HepG2 (cell line): Measurements from ENCODE around the gene CRIM1. TPM values are rescaled to one million over a fixed set of nuclear protein-coding genes. Genes with fewer than 3 reads are reported as not detected.

ENCODE experiments used
- ATAC-seq: fragments of 200-7000 bp; cut with Tn5 transposase; 3 replicates; pipeline ENCODE4 v1.9.1; 2020; ENCODE audit warnings: mild to moderate bottlenecking, moderate library complexity
- BruUV-seq: library from RNA; stranded (reverse); fragments of 400-500 nt; replicated peaks from 2 replicates; lab custom pipeline; 2021; lab: Mats Ljungman, UMichigan
- CTCF ChIA-PET: fragments of 300-600 bp; formaldehyde crosslinking; extraction: SDS; loops from one replicate; lab custom pipeline; 2021; ENCODE audit warnings: low total read pairs, inconsistent platforms, low intra/inter-chr PET ratio; lab: Yijun Ruan, JAX
- POLR2A ChIA-PET: fragments of 350-600 bp; sonication (Branson Sonifier 250); formaldehyde crosslinking; loops from one replicate; lab custom pipeline; 2020; ENCODE audit warnings: antibody characterized with exemption, inconsistent platforms; lab: Yijun Ruan, JAX
- DNase-seq: peaks from one replicate; pipeline ENCODE4 v3.0.0-alpha.2; 2015; ENCODE audit warnings: low spot score
- FAIRE-seq: peaks from 3 replicates; lab custom pipeline; 2011; peaks lifted over from hg19 to GRCh38; lab: Jason Lieb, UNC
- H2AFZ ChIP-seq: one replicate; pipeline ENCODE4 v1.6.1; 2011; ENCODE audit warnings: low read length, inconsistent platforms
- H3K27ac ChIP-seq: fragments of 300-600 bp; 3 replicates; pipeline ENCODE4 v1.8.0; 2011; ENCODE audit warnings: mixed run types, mild to moderate bottlenecking, mixed read lengths, low read length, inconsistent platforms; ENCODE audit not compliant: insufficient read depth; ENCODE audit errors: extremely low read length
- H3K27me3 ChIP-seq, 2 experiments: fragments of 200-600 bp in 1 of 2; 2 replicates in 1 of 2; 3 replicates in 1 of 2; pipeline versions ENCODE4 v1.6.0 to v1.8.0; 2011; ENCODE audit warnings: low read length in 2 of 2, mild to moderate bottlenecking in 2 of 2, moderate library complexity in 2 of 2, inconsistent platforms in 1 of 2; ENCODE audit not compliant: insufficient read depth in 2 of 2, control insufficient read depth in 1 of 2
- H3K36me3 ChIP-seq, 2 experiments: fragments of 200-600 bp in 1 of 2; replicated peaks in 1 of 2; 2 replicates in 1 of 2; 3 replicates in 1 of 2; pipeline versions ENCODE4 v1.5.1 to v1.8.0; 2011; ENCODE audit warnings: low read length in 2 of 2, inconsistent platforms in 1 of 2; ENCODE audit not compliant: insufficient read depth in 2 of 2, control insufficient read depth in 1 of 2
- H3K4me1 ChIP-seq: 2 replicates; pipeline ENCODE4 v1.5.1; 2012; ENCODE audit warnings: low read length, inconsistent platforms; ENCODE audit not compliant: insufficient read depth
- H3K4me2 ChIP-seq: 2 replicates; pipeline ENCODE4 v1.6.0; 2011; ENCODE audit warnings: low read depth, low read length, inconsistent platforms
- H3K4me3 ChIP-seq, 3 experiments: fragments of 200-600 bp in 1 of 3; sonication (generic), shearing (Covaris generic) in 1 of 3; replicated peaks in 1 of 3; 2 replicates each; pipeline ENCODE4 v1.5.1; 2011 to 2016; ENCODE audit warnings: low read length in 3 of 3, inconsistent platforms in 2 of 3, low read depth in 2 of 3, mild to moderate bottlenecking in 2 of 3, control low read depth in 1 of 3, mixed read lengths in 1 of 3; ENCODE audit not compliant: insufficient read depth in 1 of 3
- H3K79me2 ChIP-seq: one replicate; pipeline ENCODE4 v1.6.1; 2011; ENCODE audit warnings: low read length, inconsistent platforms; ENCODE audit not compliant: insufficient read depth
- H3K9ac ChIP-seq: 2 replicates; pipeline ENCODE4 v1.6.0; 2011; ENCODE audit warnings: mild to moderate bottlenecking, low read depth, low read length, inconsistent platforms; ENCODE audit not compliant: insufficient read depth
- H3K9me3 ChIP-seq: 2 replicates; pipeline ENCODE4 v1.5.1; 2012; ENCODE audit warnings: mild to moderate bottlenecking, low read length
- H4K20me1 ChIP-seq: 2 replicates; pipeline ENCODE4 v1.6.0; 2011; ENCODE audit warnings: inconsistent platforms, mild to moderate bottlenecking, low read length, moderate library complexity; ENCODE audit not compliant: insufficient read depth
- SALL2 ChIP-seq: sonication (generic); formaldehyde crosslinking; IDR thresholded peaks from 2 replicates; pipeline ENCODE4 v1.8.1; 2023; ENCODE audit warnings: mild to moderate bottlenecking, missing genetic modification reagents, inconsistent platforms
- SP1 ChIP-seq, 2 experiments: fragments of 450-650 bp in 1 of 2; sonication (generic) in 1 of 2; formaldehyde crosslinking in 1 of 2; IDR thresholded peaks; 2 replicates each; pipeline versions ENCODE4 v1.4.0 to v1.6.1; 2016 to 2020; ENCODE audit warnings: missing genetic modification reagents in 1 of 2
- TRIM24 ChIP-seq: sonication (generic); formaldehyde crosslinking; IDR thresholded peaks from 2 replicates; pipeline ENCODE4 v1.8.0; 2022; ENCODE audit warnings: mild to moderate bottlenecking, missing genetic modification reagents
- ZEB1 ChIP-seq: IDR thresholded peaks from 2 replicates; pipeline ENCODE4 v1.6.1; 2012; ENCODE audit warnings: mild to moderate bottlenecking, low read depth, inconsistent platforms; ENCODE audit not compliant: insufficient replicate concordance
- ZNF253 ChIP-seq: sonication (generic); formaldehyde crosslinking; IDR thresholded peaks from 2 replicates; pipeline ENCODE4 v1.8.0; 2022; ENCODE audit warnings: mild to moderate bottlenecking, missing genetic modification reagents, borderline replicate concordance
- ZNF496 ChIP-seq: sonication (generic); formaldehyde crosslinking; IDR thresholded peaks from 2 replicates; pipeline ENCODE4 v1.8.1; 2023; ENCODE audit warnings: mild to moderate bottlenecking, moderate library complexity, missing genetic modification reagents; ENCODE audit not compliant: insufficient replicate concordance
- ZNF761 ChIP-seq: sonication (generic); formaldehyde crosslinking; conservative IDR thresholded peaks from 2 replicates; pipeline ENCODE4 v1.4.0; 2020; ENCODE audit warnings: mild to moderate bottlenecking, missing genetic modification reagents
- WGBS: methylation state at CpG from one replicate; pipeline ENCODE4 v1.1.6; 2017; ENCODE audit warnings: low lambda C conversion rate; 5-methylcytosine and 5-hydroxymethylcytosine counted together
- in situ Hi-C: cut with HindIII; loops from 2 replicates; pipeline ENCODE4 v1.10.0; 2017; ENCODE audit warnings: low pct_unique_long_range_greater_than_20kb; ENCODE audit not compliant: extremely low pct_ligation_motif_present
- intact Hi-C: fragments of 100-400 bp; cut with micrococcal nuclease; formaldehyde crosslinking; loops from one replicate; pipeline ENCODE4 v1.10.0; 2022; ENCODE audit not compliant: unreplicated experiment
- polyA plus RNA-seq, 8 experiments: library from polyadenylated mRNA; depleted of rRNA in 3 of 8; stranded (reverse) in 7 of 8; unstranded in 1 of 8; fragments of >200 nt; fragmentation: Illumina TruSeq in 4 of 8; extraction: Trizol in 4 of 8; gene quantifications; 2 replicates each; pipeline versions ENCODE4 v1.2.1 to v1.2.3, GENCODE V29; 2011 to 2016; ENCODE audit warnings: low read depth in 4 of 8, missing spikeins in 1 of 8, mixed read lengths in 1 of 8; ENCODE audit not compliant: insufficient read depth in 1 of 8
- total RNA-seq, 5 experiments: library from RNA; depleted of rRNA; stranded (reverse); fragments of >200 nt; fragmentation: Illumina TruSeq; extraction: Trizol; gene quantifications; 2 replicates each; pipeline ENCODE4 v1.2.3, GENCODE V29; 2016; ENCODE audit warnings: low read depth in 1 of 5
- TF ChIP-seq, protein P1 (sequence below): sonication (generic); formaldehyde crosslinking; IDR thresholded peaks from 2 replicates; pipeline ENCODE4 v1.5.0; 2020; ENCODE audit warnings: missing genetic modification reagents, mild to moderate bottlenecking, borderline replicate concordance
- TF ChIP-seq, protein P2 (sequence below): sonication (generic); formaldehyde crosslinking; IDR thresholded peaks from 2 replicates; pipeline ENCODE4 v1.8.1; 2023; ENCODE audit warnings: mild to moderate bottlenecking, inconsistent platforms, moderate library complexity, missing genetic modification reagents, borderline replicate concordance
- TF ChIP-seq, protein P3 (sequence below): sonication (generic); formaldehyde crosslinking; conservative IDR thresholded peaks from 2 replicates; pipeline ENCODE4 v1.8.0; 2022; ENCODE audit warnings: low read depth, missing genetic modification reagents
- TF ChIP-seq, protein P4 (sequence below): sonication (generic); formaldehyde crosslinking; IDR thresholded peaks from 2 replicates; pipeline ENCODE4 v1.8.0; 2022; ENCODE audit warnings: missing genetic modification reagents, low read depth, mild to moderate bottlenecking, borderline replicate concordance

CRIM1 gene
- total and polyA plus RNA-seq, 2 of the 13 experiments (the other 11 are each of a cell fraction or from before 2014, with no cell fraction given), result 39.1 to 69.9 TPM

DNA sequence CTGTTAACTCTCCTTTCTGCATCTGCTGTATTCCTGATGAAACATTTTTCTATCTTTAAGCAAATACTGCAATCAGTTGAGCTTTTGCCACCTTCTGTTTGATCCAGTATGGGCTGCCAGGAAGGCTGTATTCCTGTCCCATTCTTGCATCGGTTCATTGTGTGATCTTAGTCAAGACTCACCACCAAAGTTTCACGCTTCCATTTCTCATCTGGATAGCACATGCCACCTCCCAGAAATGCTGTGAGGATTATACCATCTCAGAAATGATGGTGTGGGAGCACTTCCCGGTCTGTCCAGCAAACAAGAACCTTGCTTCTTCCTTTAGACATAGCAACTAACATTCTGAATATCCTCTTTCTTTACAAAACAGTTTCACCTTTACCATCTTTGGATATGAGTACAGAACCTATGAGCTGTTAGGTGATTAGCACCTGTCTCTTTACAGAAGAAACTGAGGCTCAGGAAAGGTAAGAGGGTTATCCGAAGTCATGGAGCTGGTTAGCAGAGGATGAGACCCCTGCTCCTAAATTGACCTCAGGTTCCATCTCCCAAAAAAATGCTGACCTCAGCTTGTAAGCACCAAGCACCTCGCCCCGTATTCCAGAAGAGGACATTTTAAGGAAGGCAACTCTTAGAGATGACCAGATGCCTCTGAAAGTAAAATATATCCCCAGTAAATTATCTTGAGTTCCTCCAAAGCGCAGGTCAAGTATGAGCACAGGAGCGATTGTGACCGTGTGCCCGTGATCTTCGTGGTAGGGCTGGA lies 185.6 kb downstream of the CRIM1 start (continued):
- TF ChIP-seq TRIM24 (CRISPR knock-in tag) (no peak), SALL2 (CRISPR knock-in tag) (no peak), ZEB1 (no peak), ZNF761 (no peak)
- TF ChIP-seq, all 625 proteins: peak for 2

DNA sequence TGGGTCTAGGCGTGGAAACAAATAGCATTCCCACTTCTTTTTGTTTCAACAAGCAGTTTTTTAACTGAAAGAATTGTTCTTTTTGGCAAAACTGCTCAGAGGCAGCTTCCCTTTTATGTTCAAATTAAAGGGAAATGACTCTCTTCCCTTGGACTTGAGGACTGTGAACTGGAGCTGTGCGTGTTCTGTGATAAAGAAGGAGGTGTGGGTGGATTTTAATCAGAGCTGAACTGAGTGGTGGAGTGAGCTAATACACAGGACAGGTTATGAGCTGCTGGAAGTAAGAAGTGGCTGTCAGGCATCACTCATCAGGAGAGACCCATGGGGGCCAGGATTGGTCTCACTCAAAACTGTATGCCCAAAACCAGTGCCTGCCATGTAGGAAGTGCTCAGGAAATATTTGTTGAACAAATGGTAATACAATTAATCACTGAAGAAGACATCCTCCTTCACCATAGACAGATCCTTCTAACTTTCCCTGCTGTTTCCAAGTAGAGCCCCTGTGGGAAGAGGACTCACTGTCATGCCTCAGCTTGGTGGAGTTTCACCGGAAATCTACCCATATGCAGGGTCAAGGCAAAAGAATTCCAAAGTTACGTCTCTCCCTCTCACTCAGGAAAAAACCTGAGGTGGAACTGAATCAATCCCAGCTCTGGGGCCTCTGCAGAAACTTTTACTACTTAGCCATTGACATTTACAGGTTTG lies 186.5 kb downstream of the CRIM1 start:
- H2AFZ ChIP-seq, result no peak overlapping the region
- in situ Hi-C loops (loop anchor here (10.0 kb wide), 1 partner anchor 123 kb away; no protein-coding TSS in a partner anchor), intact Hi-C loops (no loop called here)
- no peaks in the 10 kb centered on the region for H3K9me3 ChIP-seq
- POLR2A ChIA-PET, result no interaction called here
- no peak for TF ChIP-seq ZNF496 (CRISPR knock-in tag)
- TF ChIP-seq, protein P1, sequence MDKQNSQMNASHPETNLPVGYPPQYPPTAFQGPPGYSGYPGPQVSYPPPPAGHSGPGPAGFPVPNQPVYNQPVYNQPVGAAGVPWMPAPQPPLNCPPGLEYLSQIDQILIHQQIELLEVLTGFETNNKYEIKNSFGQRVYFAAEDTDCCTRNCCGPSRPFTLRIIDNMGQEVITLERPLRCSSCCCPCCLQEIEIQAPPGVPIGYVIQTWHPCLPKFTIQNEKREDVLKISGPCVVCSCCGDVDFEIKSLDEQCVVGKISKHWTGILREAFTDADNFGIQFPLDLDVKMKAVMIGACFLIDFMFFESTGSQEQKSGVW (CRISPR knock-in tag), result no peak
- TF ChIP-seq, protein P2, sequence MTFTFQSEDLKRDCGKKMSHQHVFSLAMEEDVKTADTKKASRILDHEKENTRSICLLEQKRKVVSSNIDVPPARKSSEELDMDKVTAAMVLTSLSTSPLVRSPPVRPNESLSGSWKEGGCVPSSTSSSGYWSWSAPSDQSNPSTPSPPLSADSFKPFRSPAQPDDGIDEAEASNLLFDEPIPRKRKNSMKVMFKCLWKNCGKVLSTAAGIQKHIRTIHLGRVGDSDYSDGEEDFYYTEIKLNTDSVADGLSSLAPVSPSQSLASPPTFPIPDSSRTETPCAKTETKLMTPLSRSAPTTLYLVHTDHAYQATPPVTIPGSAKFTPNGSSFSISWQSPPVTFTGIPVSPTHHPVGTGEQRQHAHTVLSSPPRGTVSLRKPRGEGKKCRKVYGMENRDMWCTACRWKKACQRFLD (CRISPR knock-in tag), result no peak
- TF ChIP-seq, protein P3, sequence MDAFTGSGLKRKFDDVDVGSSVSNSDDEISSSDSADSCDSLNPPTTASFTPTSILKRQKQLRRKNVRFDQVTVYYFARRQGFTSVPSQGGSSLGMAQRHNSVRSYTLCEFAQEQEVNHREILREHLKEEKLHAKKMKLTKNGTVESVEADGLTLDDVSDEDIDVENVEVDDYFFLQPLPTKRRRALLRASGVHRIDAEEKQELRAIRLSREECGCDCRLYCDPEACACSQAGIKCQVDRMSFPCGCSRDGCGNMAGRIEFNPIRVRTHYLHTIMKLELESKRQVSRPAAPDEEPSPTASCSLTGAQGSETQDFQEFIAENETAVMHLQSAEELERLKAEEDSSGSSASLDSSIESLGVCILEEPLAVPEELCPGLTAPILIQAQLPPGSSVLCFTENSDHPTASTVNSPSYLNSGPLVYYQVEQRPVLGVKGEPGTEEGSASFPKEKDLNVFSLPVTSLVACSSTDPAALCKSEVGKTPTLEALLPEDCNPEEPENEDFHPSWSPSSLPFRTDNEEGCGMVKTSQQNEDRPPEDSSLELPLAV, result no peak
- TF ChIP-seq, protein P4, sequence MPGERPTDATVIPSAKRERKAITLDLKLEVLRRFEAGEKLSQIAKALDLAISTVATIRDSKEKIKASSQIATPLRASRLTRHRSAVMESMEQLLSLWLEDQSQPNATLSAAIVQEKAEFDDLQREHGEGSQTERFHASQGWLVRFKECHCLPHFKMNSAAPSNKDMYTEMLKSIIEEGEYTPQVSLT (CRISPR knock-in tag), result no peak
- TF ChIP-seq SP1 (IDR thresholded peaks at IDR 0.05), result no peak
- TF ChIP-seq SP1 (CRISPR knock-in tag; IDR thresholded peaks at IDR 0.05), result no peak
- TF ChIP-seq ZNF253 (CRISPR knock-in tag), result no peak
- FAIRE-seq (no peak), DNase-seq (no peak), ATAC-seq (no peak; the same call in 2 of the 3 replicates)
- CTCF ChIA-PET, result no interaction called here
- H3K36me3 ChIP-seq, result peaks cover 30 to 83% of the 10 kb centered on the region in 2 experiments
- WGBS, result 95% methylated on average over 4 of the region's 4 CpGs
- H4K20me1 ChIP-seq, result no peaks in the 10 kb centered on the region
- no peaks in the 10 kb centered on the region for H3K27me3 ChIP-seq
- H3K4me3 ChIP-seq, result no peak overlapping the region
- H3K4me1 ChIP-seq, result no peaks in the 10 kb centered on the region
- H3K79me2 ChIP-seq, result no peaks in the 10 kb centered on the region
- no peak overlapping the region for H3K27ac ChIP-seq
- BruUV-seq, result no TSS peak
- H3K9ac ChIP-seq, result no peak overlapping the region
- H3K4me2 ChIP-seq, result no peak overlapping the region
